LNCaP clone FGC (cell line): Measurements from ENCODE around the gene RPL22L1.

Source experiments
- DNase-seq: peaks from one replicate; pipeline ENCODE4 v3.0.0-alpha.2; 2011; ENCODE audit warnings: low read depth
- H3K4me3 ChIP-seq: 2 replicates; pipeline ENCODE4 v1.5.1; 2011; ENCODE audit warnings: mild to moderate bottlenecking, low read depth, low read length, control low read depth
- CTCF ChIP-seq: IDR thresholded peaks from 2 replicates; pipeline ENCODE4 v1.5.1; 2012; ENCODE audit warnings: mild to moderate bottlenecking; ENCODE audit not compliant: control insufficient read depth, insufficient read depth; ENCODE audit errors: extremely low read depth

RPL22L1 gene

DNA sequence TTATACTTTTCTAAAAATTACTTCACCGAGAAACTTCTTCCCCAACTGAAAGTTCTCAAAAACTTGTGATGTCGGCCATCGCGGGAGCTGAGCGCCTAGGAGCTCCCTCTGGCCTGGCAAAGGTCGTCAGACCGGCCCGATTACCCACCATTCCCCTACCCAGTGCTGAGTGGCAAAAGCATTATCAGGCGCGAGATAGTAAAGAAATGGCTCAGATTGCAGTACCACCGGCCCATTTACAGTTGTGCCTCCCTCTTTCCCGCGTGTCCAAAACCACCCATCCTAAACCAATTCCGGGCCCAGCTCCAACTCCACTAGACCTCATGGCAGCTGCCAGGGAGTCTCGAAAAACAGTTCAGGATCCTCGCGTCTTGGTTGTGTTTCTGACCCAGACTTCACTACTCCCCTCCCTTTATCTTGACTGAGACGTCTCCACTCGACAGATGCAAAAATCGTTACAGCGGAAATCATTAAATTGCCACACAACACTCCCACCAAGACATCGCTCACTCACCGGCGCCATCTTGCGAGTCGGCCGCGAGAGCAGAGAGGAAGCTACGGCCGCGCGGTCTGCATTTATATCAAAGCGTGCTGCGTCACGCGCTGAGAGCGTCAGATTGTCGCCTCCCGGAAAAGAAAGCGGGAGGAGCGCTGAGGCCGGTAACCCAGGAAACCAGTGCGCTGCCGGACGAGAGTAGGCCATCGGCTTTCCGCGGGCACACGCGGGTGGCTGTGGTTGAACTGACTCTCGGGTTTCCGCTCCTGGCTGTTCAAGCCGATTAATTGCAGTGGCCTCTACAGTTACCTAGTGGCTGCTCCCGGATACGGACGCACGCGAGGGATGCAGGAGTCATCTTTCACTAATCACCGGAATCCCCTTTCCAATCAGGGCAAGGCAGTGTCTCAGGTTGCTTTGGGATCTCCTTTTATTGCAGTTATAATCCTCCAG is at the start of gene RPL22L1:
RPL22L1 (minus strand) TSS at position 551 of the 949 bp plus-strand sequence; CDS start at position 523, 28 bp downstream.
- 0 out of 2 replicates have a peak, but pooled peaks have one; percentile 24 for TF ChIP-seq CTCF
- peak within 1 kb of the TSS; percentile 87 for H3K4me3 ChIP-seq
- DNase-seq, result peak; percentile 90

DNA sequence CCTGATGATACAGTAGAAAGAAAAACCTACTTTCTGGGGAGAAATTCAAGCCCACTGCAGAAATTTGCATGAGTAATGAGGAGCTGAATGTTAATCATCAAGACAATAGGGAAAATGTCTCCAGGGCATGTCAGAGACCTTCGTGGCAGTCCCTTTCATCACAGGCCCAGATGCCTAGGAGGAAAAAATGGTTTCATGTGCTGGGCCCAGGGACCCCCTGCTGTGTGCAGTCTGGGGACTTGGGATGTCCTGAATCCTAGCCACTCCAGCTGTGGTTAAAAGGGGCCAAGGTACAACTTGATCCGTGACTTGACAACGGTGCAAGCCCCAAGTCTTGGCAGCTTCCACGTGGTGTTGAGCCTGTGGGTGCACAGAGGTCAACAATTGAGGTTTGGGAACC is 48.7 kb upstream of the RPL22L1 start:
- no peak for TF ChIP-seq CTCF
- DNase-seq, result no peak
- no peak overlapping the region for H3K4me3 ChIP-seq

- no peak overlapping the region for H3K4me3 ChIP-seq
- DNase-seq, result no peak
- no peak for TF ChIP-seq CTCF
Measured at GRCh38 chr3:170914690-170915089, 44.7 kb upstream of the RPL22L1 start.

GRCh38 chr3:170914212-170914611 is 44.2 kb upstream of the RPL22L1 start:
- DNase-seq, result no peak
- no peak overlapping the region for H3K4me3 ChIP-seq
- no peak for TF ChIP-seq CTCF

- DNase-seq, result no peak
- H3K4me3 ChIP-seq, result no peak overlapping the region
- no peak for TF ChIP-seq CTCF
Measured at GRCh38 chr3:170911051-170911450, 41.1 kb upstream of the RPL22L1 start.

- no peak overlapping the region for H3K4me3 ChIP-seq
- no peak for DNase-seq
- no peak for TF ChIP-seq CTCF
Measured at GRCh38 chr3:170910542-170910941, 40.5 kb upstream of the RPL22L1 start.
